BLaER1 (cell line): Measurements from ENCODE around the gene APOO.
"Not testable (repeated sequence)": the region's sequence is repeated elsewhere in the genome, so short reads cannot be mapped to it uniquely, and the experiment has no call there.

Source experiments
- H3K27ac ChIP-seq: shearing (Covaris generic); formaldehyde crosslinking; 2 replicates; pipeline ENCODE4 v1.8.1; 2022
- H3K27me3 ChIP-seq: shearing (Covaris generic); formaldehyde crosslinking; 2 replicates; pipeline ENCODE4 v1.8.1; 2022
- H3K36me3 ChIP-seq: shearing (Covaris generic); formaldehyde crosslinking; 2 replicates; pipeline ENCODE4 v1.8.1; 2022
- H3K4me1 ChIP-seq: shearing (Covaris generic); formaldehyde crosslinking; 2 replicates; pipeline ENCODE4 v1.8.1; 2022
- H3K4me2 ChIP-seq: shearing (Covaris generic); formaldehyde crosslinking; 2 replicates; pipeline ENCODE4 v1.8.1; 2022
- H3K4me3 ChIP-seq: shearing (Covaris generic); formaldehyde crosslinking; 2 replicates; pipeline ENCODE4 v1.8.1; 2022
- H3K9ac ChIP-seq: shearing (Covaris generic); formaldehyde crosslinking; 2 replicates; pipeline ENCODE4 v1.8.1; 2022
- H3K9me3 ChIP-seq: shearing (Covaris generic); formaldehyde crosslinking; 2 replicates; pipeline ENCODE4 v1.8.1; 2022
- H4K20me1 ChIP-seq: shearing (Covaris generic); formaldehyde crosslinking; 2 replicates; pipeline ENCODE4 v1.8.1; 2022
- Cebpa-rat ChIP-seq: shearing (Covaris generic); IDR thresholded peaks from 2 replicates; pipeline ENCODE4 v1.8.1; 2022

The APOO gene

DNA sequence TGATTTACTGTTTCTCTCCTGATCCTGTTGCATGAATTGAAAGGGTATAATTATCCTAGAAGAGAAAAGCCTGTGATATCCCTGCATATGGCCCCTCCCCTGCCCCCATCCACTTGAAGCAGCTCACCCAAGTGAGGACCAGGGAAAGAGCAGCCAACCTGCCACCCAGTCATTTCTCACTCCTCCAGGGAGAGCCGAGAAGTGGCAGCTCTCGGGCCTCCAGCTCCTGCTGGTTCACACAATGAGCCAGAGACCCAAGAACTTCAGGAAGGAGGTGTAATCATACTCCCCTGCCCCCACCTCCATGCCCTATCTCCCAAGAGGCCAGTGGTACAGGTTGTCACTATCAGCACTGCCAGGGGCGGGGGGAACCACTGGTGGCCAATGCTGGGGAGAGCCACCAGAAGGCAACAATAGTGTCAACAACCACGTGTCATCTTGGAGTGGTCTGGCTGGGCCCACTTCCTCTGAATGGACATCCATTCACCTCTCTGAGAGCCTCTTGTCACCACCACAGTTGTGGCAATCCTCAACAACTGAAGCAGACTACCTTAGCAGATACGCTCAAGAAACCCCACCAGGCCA is 42.9 kb downstream of the APOO start:
- no peak for TF ChIP-seq Cebpa-rat
- Histone ChIP-seq H3K4me1 (no peaks in the 10 kb centered on the region), H3K36me3 (peaks cover 5% of the 10 kb centered on the region; the same call in 1 of the 2 replicates), H3K9ac (no peak overlapping the region), H3K4me2 (no peak overlapping the region), H3K9me3 (no peaks in the 10 kb centered on the region), H3K27me3 (no peaks in the 10 kb centered on the region), H3K4me3 (no peak overlapping the region), H3K27ac (no peak overlapping the region), H4K20me1 (no peaks in the 10 kb centered on the region)

DNA sequence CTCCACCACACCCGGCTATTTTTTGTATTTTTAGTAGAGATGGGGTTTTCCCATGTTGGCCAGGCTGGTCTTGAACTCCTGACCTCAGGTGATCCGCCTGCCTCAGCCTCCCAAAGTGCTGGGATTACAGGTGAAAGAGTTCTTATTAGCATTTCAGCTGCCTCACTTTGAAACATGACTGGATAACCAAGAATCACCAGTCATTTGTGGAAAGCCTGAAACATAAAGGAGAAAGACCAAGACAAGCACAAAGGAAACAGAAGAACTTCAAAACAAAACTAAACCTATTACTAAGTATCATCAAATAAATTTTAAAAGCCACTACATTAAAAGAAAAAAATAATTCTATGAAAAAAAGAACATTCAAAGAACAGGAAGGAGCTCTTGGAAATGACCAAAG is 45.8 kb downstream of the APOO start:
- H3K4me3 ChIP-seq, H3K27ac ChIP-seq, H3K4me2 ChIP-seq, H3K36me3 ChIP-seq, H3K9me3 ChIP-seq, H3K27me3 ChIP-seq, H4K20me1 ChIP-seq, H3K9ac ChIP-seq, H3K4me1 ChIP-seq: not testable (repeated sequence)

DNA sequence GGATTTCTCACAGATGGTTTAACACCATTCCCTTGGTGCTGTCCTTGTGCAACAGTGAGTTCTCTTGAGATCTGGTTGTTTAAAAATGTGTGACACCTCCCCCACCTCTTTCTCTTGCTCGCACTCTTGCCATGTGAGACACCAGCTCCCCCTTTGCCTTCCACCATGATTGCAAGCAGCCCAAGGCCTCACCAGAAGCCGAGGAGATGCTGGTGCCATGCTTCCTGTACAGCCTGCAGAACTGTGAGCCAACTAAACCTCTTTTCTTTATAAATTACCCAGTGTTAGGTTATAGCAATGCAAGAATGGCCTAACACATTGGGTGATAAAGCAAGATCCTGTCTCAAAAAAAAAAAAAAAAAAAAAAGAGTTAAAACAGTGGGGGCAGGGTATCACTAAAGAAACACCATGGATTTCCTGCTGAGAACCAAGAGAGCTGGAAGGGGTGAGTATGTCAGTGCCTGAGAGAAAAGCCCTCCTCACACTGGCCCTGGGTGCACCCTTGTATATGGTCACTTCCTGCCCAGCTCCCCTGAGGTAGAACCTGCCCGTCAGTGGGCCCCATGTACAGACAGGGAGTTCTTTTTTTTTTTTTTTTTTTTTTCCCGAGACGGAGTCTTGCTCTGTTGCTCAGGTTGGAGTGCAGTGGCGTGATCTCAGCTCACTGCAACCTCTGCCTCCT is 46.4 kb downstream of the APOO start:
- Histone ChIP-seq H4K20me1 (no peaks in the 10 kb centered on the region), H3K27me3 (no peaks in the 10 kb centered on the region), H3K4me2 (no peak overlapping the region), H3K27ac (no peak overlapping the region), H3K4me1 (no peaks in the 10 kb centered on the region), H3K9me3 (no peaks in the 10 kb centered on the region), H3K4me3 (no peak overlapping the region), H3K36me3 (peaks cover 5% of the 10 kb centered on the region; the same call in 1 of the 2 replicates), H3K9ac (no peak overlapping the region)
- TF ChIP-seq Cebpa-rat, result no peak

DNA sequence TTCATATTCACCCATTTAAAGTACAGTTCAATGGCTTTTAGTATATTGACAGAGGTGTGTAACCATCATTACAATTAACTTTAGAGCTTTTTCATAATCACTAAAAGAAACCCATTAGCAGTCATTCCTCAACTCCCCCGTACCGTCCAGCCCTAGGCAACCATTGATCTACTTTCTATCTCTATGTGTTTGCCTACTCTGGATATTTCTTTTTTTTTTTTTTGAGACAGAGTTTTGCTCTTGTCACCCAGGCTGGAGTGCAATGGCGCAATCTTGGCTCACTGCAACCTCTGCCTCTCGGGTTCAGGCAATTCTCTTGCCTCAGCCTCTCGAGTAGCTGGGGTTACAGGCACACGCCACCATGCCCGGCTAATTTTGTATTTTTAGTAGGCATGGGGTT is 48.5 kb downstream of the APOO start:
- not testable (repeated sequence) for H3K9ac ChIP-seq, H3K9me3 ChIP-seq, H3K4me3 ChIP-seq, H4K20me1 ChIP-seq, H3K27ac ChIP-seq, H3K36me3 ChIP-seq, H3K4me2 ChIP-seq, H3K27me3 ChIP-seq, H3K4me1 ChIP-seq

DNA sequence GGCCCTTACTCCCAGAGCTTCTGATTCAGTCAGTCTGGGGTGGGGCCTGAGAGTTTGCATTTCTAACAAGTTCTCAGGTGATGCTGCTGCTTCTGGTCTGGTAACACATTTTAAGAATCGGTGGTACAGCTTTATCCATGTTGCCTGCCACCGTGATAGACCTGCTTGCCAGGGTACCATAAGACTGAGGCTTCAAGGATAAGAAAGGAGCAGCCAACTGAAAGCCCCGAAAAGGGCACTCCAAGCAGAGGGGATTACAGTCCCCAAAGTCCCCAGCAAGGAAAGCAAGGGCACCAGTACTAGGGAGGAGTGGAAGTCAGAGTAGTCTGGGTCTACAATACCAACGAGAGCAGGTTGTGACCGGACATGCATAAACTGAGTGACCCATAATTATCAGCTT is 49.8 kb downstream of the APOO start:
- no peak overlapping the region for H3K27ac ChIP-seq
- no peak for TF ChIP-seq Cebpa-rat

DNA sequence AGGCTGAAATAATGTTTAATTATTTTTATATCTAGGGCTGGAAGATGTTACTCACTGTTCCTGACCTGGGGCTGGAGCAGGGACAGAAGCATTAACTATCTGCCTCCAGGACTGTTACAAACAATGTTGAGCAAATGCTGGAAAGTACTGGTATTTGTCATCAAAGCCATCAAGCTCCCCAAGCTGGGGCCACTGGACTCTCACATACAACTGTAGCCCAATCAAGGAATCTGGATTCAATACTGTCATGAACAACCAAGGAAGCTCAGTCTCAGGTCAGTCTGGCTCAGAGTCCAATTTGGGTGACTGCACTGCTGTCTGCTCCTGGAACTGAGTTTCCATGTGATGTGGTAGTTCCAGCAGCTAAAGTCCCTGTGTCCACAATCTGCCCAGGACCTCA is 50.4 kb downstream of the APOO start:
- no peak overlapping the region for H3K4me2 ChIP-seq
- no peaks in the 10 kb centered on the region for H3K9me3 ChIP-seq
- no peak overlapping the region for H3K9ac ChIP-seq
- H3K36me3 ChIP-seq, result no peaks in the 10 kb centered on the region
- TF ChIP-seq Cebpa-rat, result no peak
- no peak overlapping the region for H3K4me3 ChIP-seq
- H4K20me1 ChIP-seq, result no peaks in the 10 kb centered on the region
- H3K27ac ChIP-seq, result no peak overlapping the region
- no peaks in the 10 kb centered on the region for H3K27me3 ChIP-seq
- no peaks in the 10 kb centered on the region for H3K4me1 ChIP-seq

More for the DNA sequence above, 49.8 kb downstream of the APOO start:
- H3K4me2 ChIP-seq, result no peak overlapping the region
- H4K20me1 ChIP-seq, result no peaks in the 10 kb centered on the region
- H3K9me3 ChIP-seq, result no peaks in the 10 kb centered on the region
- H3K4me3 ChIP-seq, result no peak overlapping the region
- H3K27me3 ChIP-seq, result no peaks in the 10 kb centered on the region
- no peaks in the 10 kb centered on the region for H3K4me1 ChIP-seq
- H3K9ac ChIP-seq, result no peak overlapping the region
- H3K36me3 ChIP-seq, result no peaks in the 10 kb centered on the region

DNA sequence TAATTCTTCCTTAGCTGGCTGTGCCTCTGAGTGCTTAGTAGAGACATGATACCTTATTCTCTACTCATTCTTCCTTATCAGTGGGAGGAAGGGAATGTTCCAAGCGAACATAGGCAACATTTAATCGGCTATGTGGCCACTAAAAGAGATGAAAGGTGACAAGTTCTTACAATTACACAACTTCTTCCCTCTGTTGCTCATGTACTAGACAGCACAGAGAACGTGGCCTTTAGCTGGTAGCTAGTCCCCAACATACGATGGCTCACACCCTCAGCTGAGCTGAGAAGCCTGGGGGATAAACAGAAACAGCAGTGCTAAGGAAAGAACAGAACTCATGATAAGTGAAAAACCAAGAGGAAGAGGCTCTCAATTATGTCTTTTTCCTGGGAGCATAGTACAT is 52.2 kb downstream of the APOO start:
- no peaks in the 10 kb centered on the region for H3K27me3 ChIP-seq
- no peaks in the 10 kb centered on the region for H3K4me1 ChIP-seq
- H3K4me3 ChIP-seq, result no peak overlapping the region
- no peaks in the 10 kb centered on the region for H3K36me3 ChIP-seq
- no peaks in the 10 kb centered on the region for H4K20me1 ChIP-seq
- H3K4me2 ChIP-seq, result no peak overlapping the region
- H3K9me3 ChIP-seq, result no peaks in the 10 kb centered on the region
- no peak for TF ChIP-seq Cebpa-rat
- no peak overlapping the region for H3K27ac ChIP-seq
- no peak overlapping the region for H3K9ac ChIP-seq

DNA sequence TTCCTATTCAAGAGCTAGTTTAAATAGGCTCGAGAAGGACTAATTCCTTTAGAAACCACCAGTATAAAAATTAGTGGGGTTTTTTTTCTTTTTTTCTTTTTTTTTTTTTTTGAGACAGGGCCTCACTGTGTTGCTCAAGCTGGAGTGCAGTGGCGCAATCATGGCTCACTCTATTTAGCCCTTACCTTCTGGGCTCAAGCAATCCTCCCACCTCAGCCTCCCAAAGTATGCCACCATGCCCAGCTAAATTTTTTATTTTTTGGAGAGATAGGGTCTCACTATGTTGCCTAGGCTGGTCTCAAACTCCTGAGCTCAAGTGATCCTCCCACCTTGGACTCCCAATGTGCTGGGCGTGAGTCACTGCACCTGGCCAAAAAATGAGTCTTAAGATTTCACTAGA is 52.8 kb downstream of the APOO start:
- H3K4me2 ChIP-seq, result no peak overlapping the region
- no peaks in the 10 kb centered on the region for H4K20me1 ChIP-seq
- no peak overlapping the region for H3K27ac ChIP-seq
- no peak overlapping the region for H3K9ac ChIP-seq
- TF ChIP-seq Cebpa-rat, result no peak
- H3K27me3 ChIP-seq, result no peaks in the 10 kb centered on the region
- no peaks in the 10 kb centered on the region for H3K36me3 ChIP-seq
- no peaks in the 10 kb centered on the region for H3K4me1 ChIP-seq
- H3K9me3 ChIP-seq, result no peaks in the 10 kb centered on the region
- H3K4me3 ChIP-seq, result no peak overlapping the region

DNA sequence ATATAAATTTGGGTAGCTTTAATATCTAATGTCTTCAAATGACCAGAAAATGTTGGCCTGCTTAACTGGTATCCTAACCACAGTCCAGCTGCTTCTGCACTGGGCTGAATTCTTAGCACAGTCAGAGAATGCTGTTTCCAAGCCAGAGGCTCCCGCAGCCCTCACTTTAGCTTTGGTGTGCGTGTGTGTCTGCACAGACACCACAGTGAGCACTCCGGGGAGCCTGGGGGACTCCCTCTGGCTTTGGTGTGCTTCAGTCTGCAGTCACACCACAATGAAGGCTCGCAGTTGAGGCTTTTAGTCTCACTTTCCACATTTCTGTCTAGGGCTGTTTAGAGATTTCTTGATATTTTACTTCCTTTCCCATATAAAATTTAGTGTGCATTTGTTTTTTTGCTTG is 53.6 kb downstream of the APOO start:
- H3K9ac ChIP-seq, result no peak overlapping the region
- no peaks in the 10 kb centered on the region for H3K9me3 ChIP-seq
- no peak overlapping the region for H3K4me2 ChIP-seq
- no peak overlapping the region for H3K27ac ChIP-seq
- H3K36me3 ChIP-seq, result no peaks in the 10 kb centered on the region
- H4K20me1 ChIP-seq, result no peaks in the 10 kb centered on the region
- no peaks in the 10 kb centered on the region for H3K4me1 ChIP-seq
- no peak overlapping the region for H3K4me3 ChIP-seq
- no peak for TF ChIP-seq Cebpa-rat
- no peaks in the 10 kb centered on the region for H3K27me3 ChIP-seq

DNA sequence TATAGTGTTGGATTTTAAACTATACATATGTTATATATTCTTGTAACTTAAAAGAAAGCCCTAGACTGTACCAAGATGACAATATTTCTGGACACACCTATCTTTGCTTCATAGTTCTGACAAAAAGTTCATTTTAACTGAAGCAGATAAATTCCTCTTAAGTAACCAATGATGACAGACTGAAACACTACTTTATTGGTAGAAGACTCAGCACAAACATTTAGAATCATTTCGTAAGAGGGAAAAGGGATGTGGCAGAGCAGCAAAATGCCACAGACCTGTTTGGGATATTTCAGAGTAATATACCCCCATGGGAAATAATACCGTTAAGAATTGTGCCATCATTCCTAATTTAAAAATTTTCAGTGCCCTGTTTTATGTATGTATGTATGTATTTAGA is 56.2 kb downstream of the APOO start:
- Histone ChIP-seq H3K9me3 (no peaks in the 10 kb centered on the region), H3K27ac (no peak overlapping the region), H3K4me2 (no peak overlapping the region), H4K20me1 (no peaks in the 10 kb centered on the region), H3K4me3 (no peak overlapping the region), H3K36me3 (no peaks in the 10 kb centered on the region), H3K9ac (no peak overlapping the region), H3K4me1 (no peaks in the 10 kb centered on the region), H3K27me3 (no peaks in the 10 kb centered on the region)
- TF ChIP-seq Cebpa-rat, result no peak

DNA sequence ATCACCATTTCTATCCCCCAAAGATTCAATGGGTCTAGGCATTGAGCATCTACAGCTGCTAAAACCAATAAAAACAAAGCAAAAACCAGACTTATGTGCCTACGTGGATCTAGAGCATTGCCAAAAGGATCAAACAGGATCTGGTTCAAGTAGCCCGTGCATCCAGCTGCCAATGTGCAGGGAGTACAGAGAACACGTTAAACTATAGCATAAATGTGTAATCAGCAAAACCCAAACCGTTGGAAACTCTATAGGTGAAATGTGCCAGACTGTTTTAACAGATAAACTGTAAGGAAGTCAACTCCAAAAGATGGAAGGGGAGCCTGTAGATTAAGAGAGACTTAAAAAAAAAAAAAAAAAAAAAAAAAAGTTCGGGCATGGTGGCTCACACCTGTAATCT is 58.5 kb downstream of the APOO start:
- Histone ChIP-seq H3K4me3 (no peak overlapping the region), H3K27me3 (no peaks in the 10 kb centered on the region), H4K20me1 (no peaks in the 10 kb centered on the region), H3K9me3 (no peaks in the 10 kb centered on the region), H3K27ac (no peak overlapping the region), H3K4me2 (no peak overlapping the region), H3K36me3 (no peaks in the 10 kb centered on the region), H3K4me1 (no peaks in the 10 kb centered on the region), H3K9ac (no peak overlapping the region)
- TF ChIP-seq Cebpa-rat, result no peak
